Tibial artery (tissue), 4 donors: Measurements from ENCODE around the gene RILP.

Source experiments
- DNase-seq, 2 donors: peaks; one replicate each; pipeline ENCODE4 v3.0.0-alpha.2; 2019
- H3K27ac ChIP-seq, 2 donors: fragments of 200-600 bp; sonication (generic) in 1 of 2; 1 replicate in 1 of 2; 2 replicates in 1 of 2; pipeline ENCODE4 v1.5.1; 2018 to 2019; ENCODE audit warnings: mild to moderate bottlenecking in 1 of 2
- H3K27me3 ChIP-seq, 2 donors: fragments of 200-600 bp; sonication (generic) in 1 of 2; one replicate each; pipeline versions ENCODE4 v1.5.1 to v1.6.0; 2016 to 2019
- H3K36me3 ChIP-seq, 3 donors: fragments of 200-600 bp; sonication (generic) in 2 of 3; one replicate each; pipeline ENCODE4 v1.5.1; 2016 to 2019; ENCODE audit warnings: mild to moderate bottlenecking in 2 of 3
- H3K4me1 ChIP-seq, 4 donors: fragments of 200-600 bp; sonication (generic) in 2 of 4; 1 replicate in 3 of 4; 2 replicates in 1 of 4; pipeline ENCODE4 v1.5.1; 2016 to 2019
- H3K4me3 ChIP-seq, 2 donors: fragments of 200-600 bp; sonication (generic) in 1 of 2; 1 replicate in 1 of 2; 2 replicates in 1 of 2; pipeline ENCODE4 v1.5.1; 2018 to 2019; ENCODE audit warnings: mild to moderate bottlenecking in 2 of 2
- H3K9me3 ChIP-seq, 3 donors: fragments of 200-600 bp; sonication (generic) in 1 of 3; one replicate each; pipeline ENCODE4 v1.5.1; 2016 to 2019
- CTCF ChIP-seq, 2 experiments: fragments of 200-600 bp in 1 of 2; fragments of 450-650 bp in 1 of 2; IDR thresholded peaks; one replicate each; pipeline ENCODE4 v1.5.1; 2017 to 2019; ENCODE audit warnings: antibody characterized with exemption in 2 of 2, mild to moderate bottlenecking in 1 of 2, moderate library complexity in 1 of 2
- intact Hi-C: fragments of 100-400 bp; cut with DNase I; formaldehyde crosslinking; loops from one replicate; pipeline ENCODE4 v1.15.0; 2023; ENCODE audit warnings: low total_unique reads

RILP gene

DNA sequence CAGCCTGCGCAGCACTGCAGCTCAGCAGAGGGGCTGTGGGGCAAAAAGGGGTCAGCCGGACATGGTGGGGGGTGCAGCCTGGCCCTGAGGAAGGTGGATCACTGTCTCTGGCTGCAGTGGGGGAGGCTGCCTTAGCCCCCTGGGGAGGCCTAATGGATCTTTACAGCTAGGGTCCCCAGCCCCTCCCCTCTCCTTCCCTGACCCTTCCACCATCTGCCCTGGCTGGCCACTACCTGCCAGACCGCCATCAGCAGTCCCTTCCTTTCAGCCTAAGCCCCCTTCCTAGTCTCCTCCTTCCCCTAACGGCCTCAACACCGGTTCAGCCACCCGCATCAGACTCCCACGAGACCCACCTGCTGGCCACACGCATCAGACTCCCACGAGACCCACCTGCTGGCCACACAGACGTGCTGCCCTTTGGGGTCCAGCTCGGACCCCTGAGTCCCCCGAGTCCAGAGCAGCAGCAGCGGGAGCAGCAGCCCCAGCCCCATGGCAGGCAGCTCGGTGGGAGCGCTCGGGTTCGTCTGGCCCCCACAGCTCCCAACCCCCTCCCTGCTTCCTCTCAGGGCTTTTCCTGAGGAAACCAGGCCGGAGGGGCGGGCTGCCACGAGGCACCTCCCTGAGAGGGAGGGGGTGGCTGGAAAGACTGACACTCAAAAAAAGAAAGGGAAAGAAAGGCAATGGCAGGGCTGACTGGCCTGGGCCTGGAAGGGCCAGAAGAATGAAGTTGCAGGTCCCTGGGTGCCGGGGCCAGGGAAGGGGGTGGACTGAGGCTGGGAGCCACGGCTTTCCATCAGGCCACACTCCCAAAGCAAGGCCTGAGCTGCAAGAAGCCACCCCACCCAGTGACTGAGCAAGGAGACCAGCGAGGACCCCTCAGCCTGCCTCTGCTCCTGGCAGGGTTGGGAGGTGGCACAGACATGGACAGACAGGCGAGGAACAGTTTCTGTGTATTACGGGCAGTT, 4.2 kb downstream of the RILP start, which contains the start of gene SCARF1:
Gene SCARF1, minus strand, starts transcription at position 526 of the 965 bp plus-strand sequence. Its CDS starts 35 bp downstream, at position 491.
- Histone ChIP-seq H3K36me3 (peaks cover under 1 to 7% (median 1%) of the 10 kb centered on the region in 3 donors), H3K4me1 (peaks cover 0 to 43% (median 30%) of the 10 kb centered on the region in 4 donors), H3K27me3 (no peaks in the 10 kb centered on the region), H3K9me3 (no peaks in the 10 kb centered on the region), H3K4me3 (peak within 1 kb of the TSS; percentile 34 to 39), H3K27ac (peak within 1 kb of the TSS in 1 of 2 donors; percentile 20)
- no peak for TF ChIP-seq CTCF (IDR thresholded peaks at IDR 0.05)
- peak in 1 of 2 donors; percentile 58 for DNase-seq
- intact Hi-C loops = loop anchor here (5.0 to 10.0 kb wide), 2 partner anchors 73 to 381 kb away; no protein-coding TSS in a partner anchor

- DNase-seq = no peak
- Histone ChIP-seq H3K4me1 (peaks cover 0 to 38% (median 22%) of the 10 kb centered on the region in 4 donors), H3K4me3 (peak overlapping the region; percentile 34 to 39), H3K27me3 (no peaks in the 10 kb centered on the region), H3K9me3 (no peaks in the 10 kb centered on the region), H3K27ac (peak overlapping the region in 1 of 2 donors; percentile 23), H3K36me3 (no peaks in the 10 kb centered on the region)
- no peak for TF ChIP-seq CTCF (IDR thresholded peaks at IDR 0.05)
- intact Hi-C loops = loop anchor here (5.0 to 10.0 kb wide), 2 partner anchors 72 to 380 kb away; no protein-coding TSS in a partner anchor
Observed at GRCh38 chr17:1644493-1645206, 5.0 kb downstream of the RILP start.

GRCh38 chr17:1643999-1644492, 5.6 kb downstream of the RILP start:
- Histone ChIP-seq H3K4me1 (peaks cover 0 to 34% (median 22%) of the 10 kb centered on the region in 4 donors), H3K27me3 (no peaks in the 10 kb centered on the region), H3K27ac (peak overlapping the region in 1 of 2 donors; percentile 23), H3K36me3 (no peaks in the 10 kb centered on the region), H3K4me3 (peak overlapping the region; percentile 40 to 54), H3K9me3 (no peaks in the 10 kb centered on the region)
- DNase-seq = no peak
- TF ChIP-seq CTCF (IDR thresholded peaks at IDR 0.05) = no peak
- intact Hi-C loops = loop anchor here (10.0 kb wide), 1 partner anchor 379 kb away; no protein-coding TSS in a partner anchor

DNA sequence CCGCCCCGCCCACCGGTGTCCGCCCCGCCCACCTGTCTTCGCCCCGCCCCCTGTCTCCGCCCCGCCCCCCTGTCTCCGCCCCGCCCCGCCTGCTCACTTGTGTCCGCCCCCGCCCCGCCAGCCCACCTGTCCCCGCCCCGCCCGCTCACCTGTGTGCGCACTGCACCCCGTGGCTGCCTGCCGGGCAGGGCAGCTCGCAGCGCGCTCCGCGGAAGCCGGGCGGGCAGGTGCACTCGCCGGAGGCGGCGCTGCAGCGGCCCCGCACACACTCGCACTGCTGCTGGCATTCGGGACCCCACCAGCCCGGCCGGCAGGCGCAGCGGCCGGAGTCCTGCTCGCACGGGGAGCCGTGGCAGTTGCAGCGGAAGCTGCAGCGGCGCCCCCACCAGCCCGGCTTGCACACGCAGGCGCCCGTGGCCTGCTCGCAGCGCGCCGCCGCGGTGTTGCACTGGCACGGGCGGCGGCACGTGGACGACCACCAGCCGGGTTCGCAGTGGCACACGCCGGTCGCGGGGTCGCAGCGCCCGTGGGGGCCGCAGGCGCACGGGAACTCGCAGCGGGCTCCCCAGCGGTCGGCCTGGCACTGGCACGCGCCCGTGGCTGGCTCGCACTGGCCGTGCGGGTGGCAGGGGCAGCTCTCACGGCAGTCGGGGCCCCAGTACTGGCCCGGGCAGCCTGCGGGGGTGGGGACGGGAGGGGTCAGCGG, 6.2 kb downstream of the RILP start:
- H3K9me3 ChIP-seq = no peaks in the 10 kb centered on the region
- no peaks in the 10 kb centered on the region for H3K36me3 ChIP-seq
- peak overlapping the region; percentile 40 to 54 for H3K4me3 ChIP-seq
- DNase-seq = no peak
- intact Hi-C loops = loop anchor here (10.0 kb wide), 1 partner anchor 379 kb away; no protein-coding TSS in a partner anchor
- TF ChIP-seq CTCF (IDR thresholded peaks at IDR 0.05) = no peak
- H3K4me1 ChIP-seq = peaks cover 0 to 32% (median 21%) of the 10 kb centered on the region in 4 donors
- peak overlapping the region in 1 of 2 donors; percentile 23 for H3K27ac ChIP-seq
- no peaks in the 10 kb centered on the region for H3K27me3 ChIP-seq

- no peak overlapping the region for H3K27ac ChIP-seq
- H3K27me3 ChIP-seq = no peaks in the 10 kb centered on the region
- no peak for DNase-seq
- intact Hi-C loops = loop anchor here (10.0 kb wide), 1 partner anchor 376 kb away; no protein-coding TSS in a partner anchor
- no peaks in the 10 kb centered on the region for H3K36me3 ChIP-seq
- no peak overlapping the region for H3K4me3 ChIP-seq
- peaks cover 0 to 19% (median 10%) of the 10 kb centered on the region in 4 donors for H3K4me1 ChIP-seq
- TF ChIP-seq CTCF (IDR thresholded peaks at IDR 0.05) = no peak
- no peaks in the 10 kb centered on the region for H3K9me3 ChIP-seq
Observed at GRCh38 chr17:1641065-1641403, 8.6 kb downstream of the RILP start.
